ENCODE measurements around the gene TBRG4. TPM values are rescaled to one million over a fixed set of nuclear protein-coding genes. Genes with fewer than 3 reads are reported as not detected.

The TBRG4 gene
- total RNA-seq, 1 experiment from 2014 or later = 127 TPM

DNA sequence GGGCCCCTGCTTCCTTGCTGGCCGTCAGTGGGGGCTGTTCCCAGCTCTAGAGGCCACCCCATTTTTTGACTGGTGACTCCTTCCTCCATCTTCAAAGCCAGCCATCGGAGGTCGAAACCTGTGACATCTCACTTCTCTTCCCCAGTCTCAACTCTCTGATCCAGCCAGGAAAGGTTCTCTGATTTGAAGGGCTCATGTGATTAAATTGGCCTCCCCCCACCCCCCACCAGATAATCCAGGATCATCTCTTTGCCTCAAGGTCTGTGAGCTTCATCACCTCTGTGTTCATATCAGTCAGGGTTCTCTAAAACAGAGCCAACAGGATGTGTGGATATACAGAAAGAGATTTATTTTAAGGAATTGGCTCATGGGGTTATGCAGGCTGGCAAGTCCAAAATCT is 40.5 kb upstream of the TBRG4 start:
- Histone ChIP-seq H4K20me1 (ENCODE audit: control insufficient read depth, insufficient read depth, insufficient read length) (no peaks in the 10 kb centered on the region), H3K4ac (ENCODE audit: low read depth, low read length) (no peak overlapping the region), H4K8ac (replicated peaks; ENCODE audit: insufficient read length, low read depth, low read length) (no peak overlapping the region), H3K14ac (ENCODE audit: insufficient read depth, low read length) (no peak overlapping the region), H2AK5ac (ENCODE audit: insufficient read length, low read length) (no peak overlapping the region), H3K9me3 (ENCODE audit: control insufficient read depth, low read depth, low read length) (no peaks in the 10 kb centered on the region), H3K79me2 (ENCODE audit: insufficient read depth, low read length) (no peaks in the 10 kb centered on the region), H3K23me2 (ENCODE audit: insufficient read length, low read depth, low read length, poor library complexity, severe bottlenecking) (peaks cover under 1% of the 10 kb centered on the region), H2AFZ (ENCODE audit: low read length) (no peak overlapping the region), H4K5ac (ENCODE audit: insufficient read length, low read depth, low read length) (no peak overlapping the region), H3K9ac (ENCODE audit: extremely low read depth, insufficient read length, low read length) (no peak overlapping the region), H2BK20ac (ENCODE audit: low read depth, low read length, poor library complexity, severe bottlenecking) (no peak overlapping the region), H2BK15ac (ENCODE audit: low read depth, low read length) (no peak overlapping the region), H3K18ac (ENCODE audit: insufficient read length, low read depth, low read length) (no peak overlapping the region), H3K4me2 (ENCODE audit: insufficient read depth, insufficient read length, low read length) (no peak overlapping the region), H4K91ac (ENCODE audit: insufficient read length, low read depth, low read length) (no peak overlapping the region), H3T11ph (ENCODE audit: low read length) (no peak overlapping the region), H3K23ac (ENCODE audit: insufficient read length, low read depth, low read length) (no peak overlapping the region), H2BK5ac (ENCODE audit: insufficient read length, low read length) (no peak overlapping the region), H2BK120ac (ENCODE audit: low read depth, low read length, poor library complexity, severe bottlenecking) (no peak overlapping the region), H3K27ac (ENCODE audit: insufficient read length, low read depth, low read length) (no peak overlapping the region), H3K56ac (ENCODE audit: insufficient read length, low read depth, low read length) (no peak overlapping the region), H3K27me3 (ENCODE audit: insufficient read depth, low read length) (no peaks in the 10 kb centered on the region), H2BK12ac (ENCODE audit: insufficient read length, low read depth, low read length) (no peak overlapping the region), H3K4me1 (ENCODE audit: insufficient read depth, low read length) (no peaks in the 10 kb centered on the region), H3K79me1 (ENCODE audit: insufficient read depth, low read depth, low read length, poor library complexity, severe bottlenecking) (no peaks in the 10 kb centered on the region)
- DNase-seq = peak; percentile 9
- Mint-ChIP-seq H3K36me3 (ENCODE audit: insufficient read depth in 1 of 3, low read depth in 3 of 3) (no peaks in the 10 kb centered on the region), H3K9me3 (no peaks in the 10 kb centered on the region), H3K4me1 (peaks cover 2 to 4% of the 10 kb centered on the region in 2 experiments; a peak in 2 of 4 replicates), H3K27me3 (ENCODE audit: low read depth) (peaks cover 19% of the 10 kb centered on the region), H3K27ac (no peak overlapping the region), H3K4me3 (no peak overlapping the region)
- WGBS (ENCODE audit: extremely low coverage, insufficient read length, low lambda C conversion rate) = no CpG with 5 or more reads among the region's 3 CpGs
- TF ChIP-seq, protein P1, sequence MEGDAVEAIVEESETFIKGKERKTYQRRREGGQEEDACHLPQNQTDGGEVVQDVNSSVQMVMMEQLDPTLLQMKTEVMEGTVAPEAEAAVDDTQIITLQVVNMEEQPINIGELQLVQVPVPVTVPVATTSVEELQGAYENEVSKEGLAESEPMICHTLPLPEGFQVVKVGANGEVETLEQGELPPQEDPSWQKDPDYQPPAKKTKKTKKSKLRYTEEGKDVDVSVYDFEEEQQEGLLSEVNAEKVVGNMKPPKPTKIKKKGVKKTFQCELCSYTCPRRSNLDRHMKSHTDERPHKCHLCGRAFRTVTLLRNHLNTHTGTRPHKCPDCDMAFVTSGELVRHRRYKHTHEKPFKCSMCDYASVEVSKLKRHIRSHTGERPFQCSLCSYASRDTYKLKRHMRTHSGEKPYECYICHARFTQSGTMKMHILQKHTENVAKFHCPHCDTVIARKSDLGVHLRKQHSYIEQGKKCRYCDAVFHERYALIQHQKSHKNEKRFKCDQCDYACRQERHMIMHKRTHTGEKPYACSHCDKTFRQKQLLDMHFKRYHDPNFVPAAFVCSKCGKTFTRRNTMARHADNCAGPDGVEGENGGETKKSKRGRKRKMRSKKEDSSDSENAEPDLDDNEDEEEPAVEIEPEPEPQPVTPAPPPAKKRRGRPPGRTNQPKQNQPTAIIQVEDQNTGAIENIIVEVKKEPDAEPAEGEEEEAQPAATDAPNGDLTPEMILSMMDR (conservative IDR thresholded peaks at IDR 0.05) = no peak

All from H9 (cell line).